ENCODE results near the gene FARP1. TPM values are rescaled to one million over a fixed set of nuclear protein-coding genes. Genes with fewer than 3 reads are reported as not detected.

Gene FARP1
- total RNA-seq, 1 donor from 2014 or later, result 278 TPM

GRCh38 chr13:98435376-98435775 lies 292.5 kb downstream of the FARP1 start:
- peaks cover 6% of the 10 kb centered on the region for H3K4me1 Mint-ChIP-seq (ENCODE audit: low read depth)
- no peaks in the 10 kb centered on the region for H3K9me3 Mint-ChIP-seq (ENCODE audit: low read depth)
- TF ChIP-seq CTCF (IDR thresholded peaks at IDR 0.05; ENCODE audit: unreplicated experiment), result no peak
- H3K27ac Mint-ChIP-seq, result peak overlapping the region; percentile 50
- H3K36me3 Mint-ChIP-seq (ENCODE audit: insufficient read depth), result peaks cover 31% of the 10 kb centered on the region
- H3K4me3 Mint-ChIP-seq (ENCODE audit: low read depth), result no peak overlapping the region
- H3K27me3 Mint-ChIP-seq, result no peaks in the 10 kb centered on the region
- no peak for DNase-seq (ENCODE audit: low spot score, unreplicated experiment)

GRCh38 chr13:98436233-98436910 lies 293.5 kb downstream of the FARP1 start:
- H3K9me3 Mint-ChIP-seq (ENCODE audit: low read depth), result no peaks in the 10 kb centered on the region
- H3K27me3 Mint-ChIP-seq, result no peaks in the 10 kb centered on the region
- H3K4me1 Mint-ChIP-seq (ENCODE audit: low read depth), result peaks cover 2% of the 10 kb centered on the region
- no peak overlapping the region for H3K4me3 Mint-ChIP-seq (ENCODE audit: low read depth)
- H3K27ac Mint-ChIP-seq, result no peak overlapping the region
- TF ChIP-seq CTCF (IDR thresholded peaks at IDR 0.05; ENCODE audit: unreplicated experiment), result no peak
- H3K36me3 Mint-ChIP-seq (ENCODE audit: insufficient read depth), result peaks cover 33% of the 10 kb centered on the region
- no peak for DNase-seq (ENCODE audit: low spot score, unreplicated experiment)

GRCh38 chr13:98438246-98439125 lies 295.6 kb downstream of the FARP1 start:
- DNase-seq (ENCODE audit: low spot score, unreplicated experiment), result no peak
- no peaks in the 10 kb centered on the region for H3K27me3 Mint-ChIP-seq
- peaks cover 28% of the 10 kb centered on the region for H3K36me3 Mint-ChIP-seq (ENCODE audit: insufficient read depth)
- H3K4me3 Mint-ChIP-seq (ENCODE audit: low read depth), result no peak overlapping the region
- H3K4me1 Mint-ChIP-seq (ENCODE audit: low read depth), result no peaks in the 10 kb centered on the region
- TF ChIP-seq CTCF (IDR thresholded peaks at IDR 0.05; ENCODE audit: unreplicated experiment), result no peak
- H3K27ac Mint-ChIP-seq, result no peak overlapping the region
- H3K9me3 Mint-ChIP-seq (ENCODE audit: low read depth), result no peaks in the 10 kb centered on the region

- H3K27ac Mint-ChIP-seq, result no peak overlapping the region
- H3K9me3 Mint-ChIP-seq (ENCODE audit: low read depth), result no peaks in the 10 kb centered on the region
- H3K4me1 Mint-ChIP-seq (ENCODE audit: low read depth), result no peaks in the 10 kb centered on the region
- no peak for DNase-seq (ENCODE audit: low spot score, unreplicated experiment)
- H3K36me3 Mint-ChIP-seq (ENCODE audit: insufficient read depth), result peaks cover 28% of the 10 kb centered on the region
- no peak for TF ChIP-seq CTCF (IDR thresholded peaks at IDR 0.05; ENCODE audit: unreplicated experiment)
- no peaks in the 10 kb centered on the region for H3K27me3 Mint-ChIP-seq
- H3K4me3 Mint-ChIP-seq (ENCODE audit: low read depth), result no peak overlapping the region
These were observed 296.4 kb downstream of the FARP1 start for GRCh38 chr13:98439126-98439828.

- Mint-ChIP-seq H3K36me3 (ENCODE audit: insufficient read depth) (peaks cover 28% of the 10 kb centered on the region), H3K27me3 (no peaks in the 10 kb centered on the region)
These were observed 297.0 kb downstream of the FARP1 start for GRCh38 chr13:98439896-98440295.

More at GRCh38 chr13:98439896-98440295, 297.0 kb downstream of the FARP1 start:
- no peak overlapping the region for H3K4me3 Mint-ChIP-seq (ENCODE audit: low read depth)
- no peak for DNase-seq (ENCODE audit: low spot score, unreplicated experiment)
- H3K9me3 Mint-ChIP-seq (ENCODE audit: low read depth), result no peaks in the 10 kb centered on the region
- no peak for TF ChIP-seq CTCF (IDR thresholded peaks at IDR 0.05; ENCODE audit: unreplicated experiment)
- no peaks in the 10 kb centered on the region for H3K4me1 Mint-ChIP-seq (ENCODE audit: low read depth)
- H3K27ac Mint-ChIP-seq, result no peak overlapping the region
